ENCODE data around the gene SAPCD2. TPM values are rescaled to one million over a fixed set of nuclear protein-coding genes. Genes with fewer than 3 reads are reported as not detected.
A peak's percentile ranks its signal among the peaks of the same experiment; 100 is the strongest.

SAPCD2 gene
- total RNA-seq, 2 experiments from 2014 or later = 26.8 to 27.0 TPM

GRCh38 chr9:137054932-137055384 is 15.4 kb downstream of the SAPCD2 start:
- no peak for DNase-seq
- Mint-ChIP-seq H3K9me3 (no peaks in the 10 kb centered on the region), H3K4me1 (no peaks in the 10 kb centered on the region), H3K4me3 (no peak overlapping the region), H3K36me3 (ENCODE audit: low read depth) (no peaks in the 10 kb centered on the region), H3K27ac (no peak overlapping the region), H3K27me3 (peaks cover 20% of the 10 kb centered on the region)
- ChIA-PET CTCF (interaction anchor here (0.9 to 2.1 kb wide), 4 partner anchors 8 to 12 kb away, joined by 4 to 12 read pairs (median 7); partner anchors contain the start of gene NPDC1), POLR2A (interaction anchor here (1.1 to 1.6 kb wide), 5 partner anchors 10 to 25 kb away, joined by 4 to 8 read pairs (median 5); partner anchors contain the start of genes SAPCD2 and UAP1L1)

GRCh38 chr9:137053944-137054931 is 16.1 kb downstream of the SAPCD2 start, which contains the start of gene ENTPD2:
ENTPD2 (minus strand) TSS chr9:137054061; CDS start chr9:137053997, 64 bp downstream.
- Mint-ChIP-seq H3K36me3 (ENCODE audit: low read depth) (no peaks in the 10 kb centered on the region), H3K9me3 (no peaks in the 10 kb centered on the region), H3K4me3 (no peak within 1 kb of the TSS), H3K27me3 (peaks cover 27% of the 10 kb centered on the region), H3K4me1 (peaks cover 6% of the 10 kb centered on the region), H3K27ac (no peak within 1 kb of the TSS)
- POLR2A ChIA-PET = interaction anchor here (1.1 to 1.6 kb wide), 2 partner anchors 15 to 23 kb away, joined by 4 to 5 read pairs; partner anchors contain the start of gene UAP1L1
- DNase-seq = peak; percentile 55
- CTCF ChIA-PET = interaction anchor here (1.9 to 2.1 kb wide), 2 partner anchors 8 to 13 kb away, joined by 10 to 12 read pairs; partner anchors contain the start of gene NPDC1

DNA sequence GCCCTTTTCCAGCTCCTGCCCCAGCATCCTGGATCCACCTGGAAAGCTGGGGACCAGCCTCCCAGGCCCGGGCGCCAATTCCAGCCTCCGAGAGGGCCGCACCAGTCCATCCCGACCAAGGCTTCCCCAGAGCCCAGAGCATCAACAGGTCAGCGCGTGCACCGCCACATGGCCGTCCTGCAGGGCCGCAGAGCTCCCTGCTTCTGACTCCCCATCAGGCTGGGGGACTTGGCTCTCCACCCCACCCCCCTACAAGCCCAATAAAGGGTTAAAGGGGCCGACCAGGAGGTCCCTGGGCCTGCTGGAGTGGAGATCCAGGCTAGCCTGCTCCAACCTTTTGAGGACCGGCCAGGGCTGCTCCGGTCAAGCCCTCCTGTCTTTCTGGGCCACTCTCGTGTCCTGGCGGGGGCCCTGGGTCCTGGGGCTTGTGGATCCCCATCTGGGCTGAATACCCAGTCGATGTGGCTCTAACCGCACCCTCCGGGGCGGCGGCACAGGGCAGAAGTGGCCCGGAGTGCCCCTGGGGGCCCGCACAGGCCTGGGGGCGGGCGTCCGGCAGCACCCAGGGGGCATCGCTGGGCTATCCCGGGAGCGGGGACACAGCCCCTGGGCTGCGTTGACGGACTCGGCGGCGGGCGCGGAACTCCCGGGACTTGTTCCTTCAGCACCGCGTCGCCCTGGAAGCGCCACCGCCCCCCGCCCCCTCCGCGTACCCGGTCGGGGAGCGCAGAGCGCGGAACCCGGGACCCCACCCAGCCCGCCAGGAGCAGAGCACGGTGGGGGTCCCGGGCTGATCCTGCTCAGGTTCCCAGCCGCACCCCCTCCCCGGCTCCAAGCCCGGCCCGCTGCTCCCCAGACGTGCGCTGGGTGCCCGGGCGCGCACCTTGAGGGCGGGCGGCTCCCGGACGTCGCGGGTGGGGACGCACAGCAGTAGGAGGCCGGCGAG is 17.1 kb downstream of the SAPCD2 start:
- ChIA-PET POLR2A (interaction anchor here (0.9 kb wide), 1 partner anchor 18 kb away, joined by 3 read pairs; no protein-coding TSS in a partner anchor), CTCF (interaction anchor here (1.1 to 2.3 kb wide), 2 partner anchors 14 to 184 kb away, joined by 4 to 9 read pairs; no protein-coding TSS in a partner anchor)
- Mint-ChIP-seq H3K4me3 (no peak overlapping the region), H3K9me3 (no peaks in the 10 kb centered on the region), H3K36me3 (ENCODE audit: low read depth) (no peaks in the 10 kb centered on the region), H3K4me1 (peaks cover 6% of the 10 kb centered on the region), H3K27ac (no peak overlapping the region), H3K27me3 (peaks cover 27% of the 10 kb centered on the region)
- no peak for DNase-seq

- ChIA-PET POLR2A (interaction anchor here (0.9 kb wide), 1 partner anchor 19 kb away, joined by 3 read pairs; no protein-coding TSS in a partner anchor), CTCF (interaction anchor here (1.1 to 2.3 kb wide), 2 partner anchors 15 to 185 kb away, joined by 4 to 9 read pairs; no protein-coding TSS in a partner anchor)
- H3K27ac Mint-ChIP-seq = no peak overlapping the region
- H3K27me3 Mint-ChIP-seq = peaks cover 33% of the 10 kb centered on the region
- no peaks in the 10 kb centered on the region for H3K9me3 Mint-ChIP-seq
- peaks cover 6% of the 10 kb centered on the region for H3K4me1 Mint-ChIP-seq
- DNase-seq = no peak
- no peak overlapping the region for H3K4me3 Mint-ChIP-seq
- H3K36me3 Mint-ChIP-seq (ENCODE audit: low read depth) = no peaks in the 10 kb centered on the region
These were observed 18.1 kb downstream of the SAPCD2 start for GRCh38 chr9:137052293-137052692.

DNA sequence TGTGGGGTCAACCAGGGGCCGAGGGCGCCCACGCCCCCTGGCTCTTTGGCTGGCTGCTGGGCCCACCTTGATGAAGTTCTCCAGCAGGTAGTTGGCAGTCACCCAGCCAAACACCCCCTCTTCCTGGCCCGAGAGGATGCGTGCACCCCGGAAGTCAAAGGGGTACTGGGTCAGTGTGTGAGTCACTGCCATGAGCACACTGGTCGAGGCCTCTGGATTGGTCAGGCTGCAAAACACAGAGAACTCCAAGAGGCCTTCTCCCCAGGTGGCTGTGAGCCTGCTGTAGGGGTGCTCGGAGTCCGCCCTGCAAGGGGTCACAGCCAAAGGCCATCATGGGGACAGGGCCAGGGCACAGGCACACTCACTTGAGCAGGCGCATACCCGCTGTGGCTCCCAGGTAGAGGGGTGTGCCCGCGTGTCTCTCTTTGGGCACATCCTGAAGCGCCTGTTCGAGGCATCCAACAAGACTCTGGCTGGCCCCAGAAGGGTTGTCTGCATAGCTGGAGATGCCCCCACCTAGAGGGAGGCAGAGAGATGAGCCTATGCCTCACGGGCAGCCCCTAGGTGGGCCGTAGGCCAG is 19.1 kb downstream of the SAPCD2 start:
- Mint-ChIP-seq H3K9me3 (no peaks in the 10 kb centered on the region), H3K36me3 (ENCODE audit: low read depth) (no peaks in the 10 kb centered on the region), H3K4me1 (peaks cover 10% of the 10 kb centered on the region), H3K27me3 (peaks cover 40% of the 10 kb centered on the region), H3K27ac (no peak overlapping the region), H3K4me3 (no peak overlapping the region)
- DNase-seq = no peak
- ChIA-PET POLR2A (no interaction called here), CTCF (interaction anchor here (0.6 to 2.3 kb wide), 2 partner anchors 16 to 19 kb away, joined by 3 to 9 read pairs; partner anchors contain the start of gene SAPCD2)

GRCh38 chr9:137050570-137050969 is 19.8 kb downstream of the SAPCD2 start:
- H3K36me3 Mint-ChIP-seq (ENCODE audit: low read depth) = no peaks in the 10 kb centered on the region
- H3K27ac Mint-ChIP-seq = no peak overlapping the region
- peaks cover 40% of the 10 kb centered on the region for H3K27me3 Mint-ChIP-seq
- ChIA-PET CTCF (interaction anchor here (2.0 kb wide), 1 partner anchor 13 kb away, joined by 7 read pairs; no protein-coding TSS in a partner anchor), POLR2A (no interaction called here)
- no peak overlapping the region for H3K4me3 Mint-ChIP-seq
- no peak for DNase-seq
- peaks cover 10% of the 10 kb centered on the region for H3K4me1 Mint-ChIP-seq
- H3K9me3 Mint-ChIP-seq = no peaks in the 10 kb centered on the region

DNA sequence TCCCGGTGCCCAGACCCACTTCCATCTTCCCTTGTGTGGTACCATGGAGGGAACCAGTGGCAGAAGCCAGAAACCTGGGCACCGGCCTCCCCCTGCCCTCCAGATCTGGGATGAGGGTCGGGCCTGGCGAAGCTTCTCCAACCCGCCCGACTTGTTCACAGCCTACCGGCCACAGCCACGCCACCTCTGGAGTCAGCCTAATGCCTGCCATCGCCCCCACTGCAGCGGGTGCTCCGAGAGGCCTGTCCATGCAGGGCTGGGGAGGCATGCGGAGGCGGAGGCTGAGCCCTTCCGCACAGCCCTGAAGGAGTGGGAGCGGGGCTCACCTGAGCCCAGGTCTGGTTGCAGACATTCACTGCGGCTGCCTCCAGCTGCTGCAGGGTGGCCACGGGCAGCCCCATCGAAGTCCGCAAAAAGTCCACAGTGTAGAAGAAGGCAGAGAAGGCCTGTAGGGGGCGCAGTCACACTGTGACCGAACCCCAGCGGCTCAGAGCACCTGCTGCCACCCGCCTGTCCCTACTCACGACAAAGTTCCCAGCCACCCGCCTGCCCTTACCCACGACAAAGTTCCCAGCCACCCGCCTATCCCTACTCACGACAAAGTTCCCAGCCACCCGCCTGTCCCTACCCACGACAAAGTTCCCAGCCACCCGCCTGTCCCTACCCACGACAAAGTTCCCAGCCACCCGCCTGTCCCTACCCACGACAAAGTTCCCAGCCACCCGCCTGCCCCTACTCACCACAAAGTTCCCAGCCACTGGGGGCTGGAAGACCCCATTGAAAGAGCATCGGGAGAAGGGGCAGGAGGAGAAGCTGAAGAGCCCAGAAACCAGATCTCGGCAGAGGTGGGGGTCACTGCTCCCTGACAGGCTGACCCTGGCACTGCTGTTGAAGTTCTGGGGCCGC is 20.6 kb downstream of the SAPCD2 start:
- POLR2A ChIA-PET = interaction anchor here (1.2 kb wide), 1 partner anchor 14 kb away, joined by 3 read pairs; no protein-coding TSS in a partner anchor
- Mint-ChIP-seq H3K4me1 (peaks cover 14% of the 10 kb centered on the region), H3K36me3 (ENCODE audit: low read depth) (no peaks in the 10 kb centered on the region), H3K4me3 (no peak overlapping the region), H3K27me3 (peaks cover 44% of the 10 kb centered on the region), H3K9me3 (no peaks in the 10 kb centered on the region), H3K27ac (no peak overlapping the region)
- peak; percentile 75 for DNase-seq
- CTCF ChIA-PET = interaction anchor here (1.7 to 2.2 kb wide), 3 partner anchors 14 to 18 kb away, joined by 7 to 11 read pairs (median 7); no protein-coding TSS in a partner anchor

GRCh38 chr9:137048655-137049543 is 21.5 kb downstream of the SAPCD2 start:
- Mint-ChIP-seq H3K36me3 (ENCODE audit: low read depth) (no peaks in the 10 kb centered on the region), H3K4me1 (peaks cover 23% of the 10 kb centered on the region), H3K4me3 (no peak overlapping the region), H3K9me3 (no peaks in the 10 kb centered on the region), H3K27me3 (peaks cover 42% of the 10 kb centered on the region), H3K27ac (no peak overlapping the region)
- DNase-seq = no peak
- ChIA-PET CTCF (interaction anchor here (1.7 to 2.2 kb wide), 3 partner anchors 14 to 19 kb away, joined by 7 to 11 read pairs (median 7); no protein-coding TSS in a partner anchor), POLR2A (interaction anchor here (1.2 kb wide), 1 partner anchor 14 kb away, joined by 3 read pairs; no protein-coding TSS in a partner anchor)

DNA sequence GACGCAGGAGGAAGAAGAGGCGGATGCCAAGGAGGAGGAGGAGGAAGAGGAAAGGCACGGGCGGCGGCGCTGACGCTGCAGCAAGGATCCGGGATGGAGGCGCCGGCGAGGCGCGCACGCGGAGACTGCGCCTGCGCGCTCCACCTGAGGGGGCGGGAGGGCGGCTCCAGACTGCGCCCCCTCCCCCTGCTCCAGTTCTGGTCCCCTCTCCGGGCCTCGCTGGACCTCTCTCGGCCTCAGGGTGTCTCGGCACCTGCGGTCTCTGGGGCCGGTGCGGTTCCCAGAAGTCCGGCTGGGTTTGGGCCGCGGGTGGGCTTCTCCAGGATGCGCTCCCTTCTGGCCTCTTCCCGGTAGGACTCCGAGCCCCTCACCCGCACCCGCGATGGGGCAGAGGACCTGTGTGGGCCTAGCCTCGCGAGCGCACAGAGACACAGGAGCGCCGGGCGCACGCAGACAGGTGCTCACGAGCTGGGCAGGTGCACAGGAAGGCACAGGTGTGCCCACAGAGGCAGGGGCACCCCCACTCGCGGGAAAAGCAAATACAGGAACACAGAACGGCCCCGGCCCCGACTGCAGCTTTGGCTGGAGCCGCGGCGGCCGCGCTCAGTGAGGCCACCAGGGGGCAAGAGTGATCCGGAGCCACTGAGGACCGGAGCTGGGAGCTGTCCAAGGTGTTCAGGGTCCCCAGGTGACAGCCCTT is 24.1 kb downstream of the SAPCD2 start, which contains the start of gene NPDC1:
Gene NPDC1, minus strand, starts transcription at position 90 of the 700 bp plus-strand sequence. CDS start 188 bp downstream, outside the sequence.
- Mint-ChIP-seq H3K9me3 (no peaks in the 10 kb centered on the region), H3K27me3 (peaks cover 33% of the 10 kb centered on the region), H3K4me1 (peaks cover 29% of the 10 kb centered on the region), H3K27ac (peak within 1 kb of the TSS; percentile 65), H3K4me3 (peak within 1 kb of the TSS; percentile 76), H3K36me3 (ENCODE audit: low read depth) (no peaks in the 10 kb centered on the region)
- POLR2A ChIA-PET = interaction anchor here (0.9 to 1.4 kb wide), 7 partner anchors 11 to 25 kb away, joined by 3 to 7 read pairs (median 4); partner anchors contain the start of gene SAPCD2
- CTCF ChIA-PET = interaction anchor here (0.7 to 1.9 kb wide), 35 partner anchors 9 to 582 kb away, joined by 3 to 69 read pairs (median 5); partner anchors contain the start of genes AJM1, MAN1B1, PAXX and RNF208
- DNase-seq = peak; percentile 86

Measured in activated CD4-positive, alpha-beta memory T cell treated with anti-CD3 and anti-CD28 coated beads, Interleukin-2, amount 10 ng/mL, durations not matched to agents 7 days and 5 days (primary cell).